ENCODE data around the gene MBNL3. TPM values are rescaled to one million over a fixed set of nuclear protein-coding genes. Genes with fewer than 3 reads are reported as not detected.
"Not testable (repeated sequence)": the region's sequence is repeated elsewhere in the genome, so short reads cannot be mapped to it uniquely, and the experiment has no call there.

The MBNL3 gene
- total RNA-seq, 1 donor from 2014 or later = 19.9 TPM

GRCh38 chrX:132474544-132475248 lies 14.1 kb downstream of the MBNL3 start:
- DNase-seq = no peak

DNA sequence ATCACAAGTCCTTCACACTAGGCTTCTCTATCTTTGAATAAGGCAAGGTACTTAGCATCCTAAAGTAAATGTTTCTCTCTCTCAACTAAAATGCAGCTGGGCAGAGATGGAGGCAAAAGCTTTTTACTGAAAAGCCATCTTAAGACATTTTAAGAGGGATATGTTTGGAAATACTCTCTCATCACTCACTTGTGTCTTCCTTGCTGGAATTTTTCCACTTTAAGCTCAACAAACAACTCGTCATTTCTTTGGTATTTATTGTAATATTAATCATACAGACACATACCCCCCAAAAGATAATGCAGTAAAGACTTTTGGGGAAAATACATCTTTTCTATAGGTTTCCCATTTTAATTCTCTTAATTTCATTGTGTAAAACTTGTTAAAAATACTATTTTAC lies 16.4 kb downstream of the MBNL3 start:
- DNase-seq = no peak

GRCh38 chrX:132470831-132471230 lies 18.0 kb downstream of the MBNL3 start:
- DNase-seq = no peak

GRCh38 chrX:132470179-132470578 lies 18.7 kb downstream of the MBNL3 start:
- DNase-seq = no peak

DNA sequence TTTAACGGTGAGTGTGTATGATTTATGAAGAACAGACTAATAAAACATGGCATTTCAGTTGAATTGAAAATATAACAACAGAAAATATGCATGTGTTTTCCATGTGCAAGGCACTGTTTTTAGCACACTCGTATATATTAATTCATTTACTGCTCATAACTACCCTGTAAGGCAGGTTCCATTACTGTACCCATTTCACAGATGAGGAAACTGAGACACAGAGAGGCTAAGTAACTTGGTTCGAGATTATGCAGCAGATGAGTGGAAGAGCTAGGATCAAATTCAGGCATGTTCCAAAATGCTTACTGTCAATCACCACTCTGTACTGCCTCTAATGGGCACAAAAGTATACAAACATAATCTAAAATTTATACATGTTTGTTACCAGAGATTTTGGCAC lies 20.4 kb downstream of the MBNL3 start:
- no peak for DNase-seq

GRCh38 chrX:132467989-132468388 lies 20.8 kb downstream of the MBNL3 start:
- no peak for DNase-seq

GRCh38 chrX:132467026-132467425 lies 21.8 kb downstream of the MBNL3 start:
- DNase-seq = no peak

- DNase-seq = no peak
Observed at GRCh38 chrX:132463411-132463810, 25.4 kb downstream of the MBNL3 start.

GRCh38 chrX:132461886-132462285 lies 27.0 kb downstream of the MBNL3 start:
- no peak for DNase-seq

DNA sequence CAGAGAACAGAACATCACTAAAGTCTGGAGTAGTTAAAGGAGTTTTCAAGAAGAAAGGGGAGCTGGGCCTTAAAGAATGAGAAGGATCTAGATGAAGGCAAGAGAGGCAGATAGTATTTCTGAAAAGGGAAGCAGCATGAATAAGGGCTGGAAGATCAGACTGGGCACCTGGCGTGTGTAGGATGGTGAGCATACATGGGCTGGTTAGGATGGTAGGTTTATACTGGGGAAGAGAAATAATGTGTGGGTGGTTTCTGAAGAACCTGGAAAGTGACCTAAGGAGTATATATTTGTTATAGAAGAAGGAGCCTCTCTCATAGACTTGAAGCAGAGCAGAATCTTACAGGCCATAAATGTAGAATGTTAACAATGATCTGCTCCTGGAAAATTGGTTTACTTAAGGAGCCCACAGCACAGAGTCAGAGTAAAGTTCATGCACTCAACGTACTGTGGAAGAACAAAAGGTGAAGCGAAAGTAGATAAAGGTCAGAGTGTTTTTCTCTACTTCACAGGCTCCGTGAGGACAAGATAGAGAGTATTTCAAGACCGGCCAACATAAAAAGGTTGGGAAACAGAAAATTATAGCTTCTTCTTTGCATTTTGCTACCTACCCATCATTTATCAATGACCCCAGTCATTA lies 35.8 kb downstream of the MBNL3 start:
- DNase-seq = no peak

- not testable (repeated sequence) for DNase-seq
Observed at GRCh38 chrX:132445909-132446308, 42.9 kb downstream of the MBNL3 start.

DNA sequence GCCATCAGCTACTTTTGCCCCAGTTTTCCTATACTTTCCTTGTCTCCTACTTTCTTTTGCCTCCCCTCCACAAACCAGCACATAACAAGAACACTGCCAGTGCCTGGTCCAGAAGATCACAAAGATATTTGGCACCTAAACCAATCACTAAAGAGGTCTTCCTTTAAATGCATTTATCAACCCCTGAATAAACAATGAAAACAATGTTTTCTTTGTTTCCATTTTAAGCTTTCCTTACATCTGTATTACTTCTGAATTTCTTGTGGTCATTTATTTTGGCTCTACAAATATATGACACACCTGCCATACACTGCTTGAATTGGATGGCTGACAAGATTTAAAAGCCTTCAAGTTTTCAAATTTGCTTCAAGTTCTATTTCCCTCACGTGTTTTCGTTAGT lies 43.9 kb downstream of the MBNL3 start:
- no peak for DNase-seq

DNA sequence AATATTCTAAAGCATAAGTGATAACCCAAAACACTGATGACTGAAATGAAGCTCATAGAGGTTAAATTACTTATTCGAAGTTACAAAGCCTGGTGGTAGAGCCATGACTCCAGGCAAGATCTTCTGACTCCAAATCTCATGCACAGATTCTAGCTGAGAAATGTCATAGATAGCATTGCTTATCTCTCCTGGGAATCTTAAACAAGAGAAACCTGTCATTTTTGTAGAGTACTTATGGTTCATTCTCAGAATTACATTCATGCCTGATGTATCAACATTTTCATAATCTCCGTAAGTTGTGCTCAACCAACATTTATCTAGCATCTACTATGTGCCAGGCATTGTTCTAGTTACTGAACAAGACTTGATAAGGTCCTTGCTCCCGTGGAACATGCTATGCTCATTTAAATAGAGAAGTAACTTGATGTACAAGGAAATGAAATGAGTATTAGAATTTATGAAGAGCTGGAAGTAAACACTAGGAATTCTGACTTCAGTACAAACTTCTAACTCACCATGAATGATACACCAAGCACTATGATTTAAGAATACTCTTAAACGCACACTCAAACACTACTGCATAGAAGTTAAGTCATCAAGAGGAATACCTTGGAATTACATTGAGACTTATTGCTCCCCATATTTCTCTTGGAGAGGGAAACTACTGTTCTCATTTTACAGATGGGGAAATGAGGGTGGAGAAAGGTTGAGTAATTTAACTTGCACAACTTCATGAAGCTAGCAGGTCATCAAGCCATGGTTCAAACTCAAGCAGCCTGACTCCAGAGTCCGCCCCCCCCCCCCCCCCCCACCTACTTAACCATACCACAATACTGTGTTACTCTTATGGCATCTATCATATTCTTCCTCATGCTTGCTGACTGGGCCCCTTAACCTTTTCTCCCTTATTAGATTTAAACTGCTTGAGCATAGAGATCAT lies 45.4 kb downstream of the MBNL3 start:
- DNase-seq = no peak

GRCh38 chrX:132442691-132443090 lies 46.1 kb downstream of the MBNL3 start:
- no peak for DNase-seq

GRCh38 chrX:132435222-132435621 lies 53.6 kb downstream of the MBNL3 start:
- no peak for DNase-seq

DNA sequence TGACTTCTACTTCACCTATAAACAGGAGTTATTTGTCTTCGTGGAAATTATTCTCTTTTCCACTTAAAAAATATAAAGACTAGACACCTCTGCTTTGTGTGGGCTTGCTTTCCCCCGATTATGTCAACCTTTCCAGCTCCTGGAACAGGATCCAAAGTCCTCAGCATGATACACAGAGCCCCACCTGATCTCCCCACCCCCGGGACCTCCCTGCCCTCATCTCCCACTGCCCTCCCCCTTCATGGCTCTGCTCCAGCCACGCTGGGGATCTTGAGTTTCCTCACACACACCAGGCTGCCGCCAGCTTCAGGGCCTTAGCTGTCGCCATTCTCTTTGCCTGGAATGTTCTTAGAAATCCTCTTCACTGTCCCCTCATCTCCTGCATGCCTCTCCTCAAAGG lies 55.3 kb downstream of the MBNL3 start:
- no peak for DNase-seq

DNA sequence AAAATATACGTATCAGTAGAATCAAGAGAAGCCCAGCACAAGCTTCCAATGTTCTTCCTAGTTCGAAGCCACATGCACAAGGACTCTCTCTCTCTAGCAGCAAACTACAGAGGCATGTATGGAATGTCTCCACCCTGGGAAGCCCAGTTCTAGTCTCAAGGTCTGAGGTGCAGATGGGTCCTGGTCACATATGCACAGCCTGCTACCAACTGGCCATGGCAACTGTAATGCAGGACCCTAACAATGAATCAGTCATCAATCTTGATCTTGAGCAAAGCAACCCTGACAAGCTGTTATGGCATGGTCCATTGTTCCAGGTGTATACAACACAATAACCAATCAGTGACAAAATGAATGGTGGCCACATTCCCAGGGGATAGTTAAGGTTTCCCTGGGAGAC lies 55.8 kb downstream of the MBNL3 start:
- no peak for DNase-seq

DNA sequence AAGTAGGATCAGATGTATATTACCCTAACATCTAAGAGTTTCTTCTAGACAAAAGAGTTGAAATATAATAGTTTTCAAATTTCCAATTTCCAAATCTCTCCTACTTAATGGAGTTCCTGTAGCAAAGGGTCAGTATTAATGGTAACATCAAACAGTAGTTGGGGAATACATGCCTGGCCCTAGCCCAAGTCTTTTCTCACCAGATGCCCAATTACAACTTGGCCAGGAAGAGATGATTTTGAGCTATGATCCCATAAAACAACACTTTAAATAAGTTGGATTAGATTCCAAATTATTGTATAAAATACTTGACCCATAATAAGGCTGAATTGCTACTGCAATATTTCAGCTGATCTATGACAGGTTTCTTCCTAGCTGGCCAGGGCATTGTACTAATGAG lies 59.9 kb downstream of the MBNL3 start:
- DNase-seq = no peak

- no peak for DNase-seq
Observed at GRCh38 chrX:132426695-132427281, 62.0 kb downstream of the MBNL3 start.

- no peak for DNase-seq
Observed at GRCh38 chrX:132425744-132426318, 63.0 kb downstream of the MBNL3 start.

DNA sequence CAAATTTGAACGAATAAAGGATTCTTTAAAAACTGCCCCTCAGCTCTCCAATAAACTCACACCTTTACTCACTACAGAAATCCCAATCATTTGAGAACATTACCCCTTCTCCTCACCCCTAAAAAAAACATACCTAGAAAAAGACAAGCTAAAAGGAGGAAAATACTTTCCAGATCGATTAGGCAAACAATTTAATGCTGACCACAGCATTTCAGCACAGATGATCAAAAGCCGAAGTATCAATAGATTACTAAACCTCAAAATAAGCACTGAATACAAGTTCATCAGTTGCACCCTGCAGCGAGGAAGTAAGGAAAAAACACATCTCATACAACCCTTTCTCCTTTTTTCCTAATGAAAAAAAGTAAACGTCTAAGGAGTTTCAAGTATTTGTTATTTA lies 65.5 kb downstream of the MBNL3 start:
- DNase-seq = no peak

- no peak for DNase-seq
Observed at GRCh38 chrX:132415012-132415411, 73.8 kb downstream of the MBNL3 start.

All from skin of body (tissue), 2 donors.